SW480 (cell line): ENCODE data around the gene TRIO.

Source experiments
- DNase-seq: peaks from one replicate; pipeline ENCODE4 v3.0.0-alpha.2; 2016; ENCODE audit warnings: low spot score

TRIO gene

DNA sequence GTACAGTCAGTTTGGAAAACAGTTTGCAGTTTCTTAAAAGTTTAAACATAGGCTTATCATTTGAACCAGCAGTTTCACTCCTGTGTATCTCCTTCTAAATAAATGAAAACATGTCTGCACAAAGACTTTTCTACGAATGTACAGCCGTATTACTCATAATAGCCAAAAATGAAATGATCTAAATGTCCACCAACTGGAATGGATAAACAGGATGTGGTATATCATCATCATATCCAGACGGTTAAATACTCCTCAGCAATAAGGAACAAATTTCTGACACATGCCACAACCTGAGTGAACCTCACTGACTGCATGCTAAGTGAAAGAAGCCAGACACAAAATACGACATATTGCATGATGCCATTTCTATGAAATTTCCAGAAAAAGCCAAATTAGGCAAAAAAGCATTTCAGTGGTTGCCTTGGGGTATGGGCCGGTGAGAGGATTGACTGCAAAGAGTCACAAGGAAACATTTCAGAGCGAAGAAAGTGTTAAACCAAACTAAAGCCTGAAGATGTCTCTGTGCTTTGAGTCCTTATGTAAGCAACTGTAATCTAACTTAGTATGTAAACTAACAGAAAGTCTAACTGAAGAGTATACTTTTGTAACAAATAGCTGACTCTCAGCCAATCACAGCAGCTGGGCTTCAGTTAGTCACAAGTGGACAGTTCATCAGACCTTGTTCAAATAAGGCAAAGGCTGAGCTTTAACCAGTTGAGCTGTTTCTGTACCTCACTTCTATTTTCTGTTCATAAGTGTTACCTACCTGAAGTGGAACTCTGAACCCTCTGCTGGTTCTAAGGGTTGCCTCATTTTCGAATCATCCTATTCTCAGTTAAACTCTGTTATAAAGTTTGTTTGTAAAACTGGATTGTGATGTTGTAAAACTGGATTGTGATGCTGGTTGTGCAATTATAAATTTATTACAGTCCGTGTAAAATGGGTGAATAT lies 65.2 kb downstream of the TRIO start:
- DNase-seq: no peak

DNA sequence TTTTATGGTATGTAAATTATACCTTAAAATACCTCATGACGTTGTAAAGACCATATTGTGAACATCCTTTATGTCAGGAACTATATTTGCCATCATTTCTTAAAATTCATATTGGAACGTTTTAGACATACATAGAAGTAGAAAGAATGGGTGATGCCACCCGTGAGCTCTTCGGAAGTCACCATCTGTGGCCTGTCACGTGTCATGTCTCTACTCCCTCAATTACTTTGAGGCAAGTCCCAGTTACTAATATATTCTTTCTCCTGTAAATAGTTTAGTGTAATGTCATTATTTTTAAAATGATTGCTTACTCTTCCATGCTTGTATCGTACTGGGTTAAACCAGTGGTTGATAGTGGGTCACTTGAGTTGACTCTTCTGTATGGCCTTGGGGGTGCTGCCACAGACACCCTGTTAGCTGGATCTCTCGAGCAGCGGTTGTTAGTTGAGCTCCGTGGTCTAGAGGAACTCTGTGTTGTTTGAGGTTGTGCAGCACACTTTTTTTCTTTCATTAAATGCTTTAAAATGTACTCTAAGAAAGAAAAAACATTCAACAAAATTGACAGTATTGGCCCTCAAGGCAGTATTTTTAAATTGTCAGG lies 66.2 kb downstream of the TRIO start:
- DNase-seq: no peak

DNA sequence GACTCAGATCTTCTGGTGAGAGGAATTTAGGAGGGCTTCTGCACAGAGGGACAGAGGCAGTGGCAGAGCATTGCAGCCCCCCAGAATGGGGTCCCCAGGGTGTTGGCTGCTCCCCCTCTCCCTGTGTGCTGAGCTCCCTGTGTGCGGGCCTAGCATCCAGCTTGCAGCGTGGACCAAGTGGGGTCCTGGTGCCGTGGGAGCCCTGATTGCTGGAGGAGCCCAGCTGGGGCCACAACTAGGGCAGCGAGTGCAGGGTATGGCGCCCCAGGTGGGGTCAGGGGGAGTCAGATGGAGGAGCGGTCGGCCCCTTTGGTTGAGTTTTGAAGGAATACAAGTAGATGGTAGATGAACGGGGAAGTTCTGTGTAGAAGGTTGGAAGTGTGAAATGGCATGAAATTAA lies 66.7 kb downstream of the TRIO start:
- DNase-seq: no peak

DNA sequence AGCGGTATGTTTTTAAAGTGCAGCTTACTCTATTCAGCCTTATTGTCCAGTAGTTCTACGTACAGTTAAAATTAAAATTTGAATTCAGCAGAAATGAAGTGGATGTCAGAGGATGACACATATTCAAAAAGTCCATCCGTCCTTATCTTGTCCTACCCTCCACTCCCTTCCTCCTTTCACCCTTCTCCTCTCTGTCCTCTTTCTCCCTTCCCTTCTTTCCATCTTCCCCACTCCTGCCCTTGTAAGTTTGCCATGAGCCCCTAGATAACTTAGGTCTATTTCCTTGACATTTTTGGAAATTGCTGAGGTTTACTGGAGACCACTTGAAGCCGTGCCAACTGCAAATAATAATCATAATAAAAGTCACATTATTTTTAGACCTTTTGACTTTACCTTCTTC lies 67.6 kb downstream of the TRIO start:
- no peak for DNase-seq

DNA sequence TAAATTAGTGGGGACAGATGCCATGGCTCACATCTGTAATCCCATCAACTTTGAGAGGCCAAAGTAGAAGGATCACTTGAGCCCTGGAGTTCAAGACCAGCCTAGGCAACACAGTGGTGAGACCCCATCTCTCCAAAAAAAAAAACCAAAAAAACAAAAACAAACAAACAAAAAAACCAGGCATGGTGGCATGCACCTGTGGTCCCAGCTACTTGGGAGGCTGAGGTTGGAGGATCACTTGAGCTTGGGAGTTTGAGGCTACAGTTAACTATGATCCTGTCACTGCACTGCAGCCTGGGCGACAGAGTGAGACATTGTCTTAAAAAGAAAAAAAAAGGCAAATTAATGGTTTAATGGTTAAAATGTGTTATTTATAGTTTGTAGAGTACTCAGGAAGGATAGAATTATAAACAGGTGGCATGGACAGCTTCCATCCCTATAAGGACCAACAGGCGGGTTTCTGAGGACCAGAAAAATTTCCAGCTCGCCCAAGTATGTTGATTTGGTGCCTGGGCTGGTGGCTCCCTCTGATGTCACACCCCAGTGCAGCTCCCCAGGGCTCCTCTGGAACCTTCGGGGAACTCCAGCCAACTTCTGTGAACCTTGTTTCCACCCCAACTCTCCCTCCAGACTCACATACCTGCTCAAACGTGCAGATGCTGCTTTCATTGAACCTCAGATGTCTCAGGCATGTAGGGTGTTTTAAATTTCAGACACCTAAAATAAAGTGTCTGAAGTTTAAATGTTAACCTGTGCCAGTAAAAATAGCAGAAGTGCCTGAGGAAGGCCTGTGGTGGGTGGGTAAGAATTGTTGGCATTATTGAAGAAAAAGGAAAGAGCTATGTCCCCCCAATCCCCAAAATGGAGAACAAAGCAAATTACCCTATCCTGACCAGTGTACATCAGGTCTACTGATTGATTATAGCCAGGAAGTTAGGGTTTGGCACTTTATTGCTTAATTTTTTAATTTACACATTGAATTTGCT lies 69.0 kb downstream of the TRIO start:
- no peak for DNase-seq

DNA sequence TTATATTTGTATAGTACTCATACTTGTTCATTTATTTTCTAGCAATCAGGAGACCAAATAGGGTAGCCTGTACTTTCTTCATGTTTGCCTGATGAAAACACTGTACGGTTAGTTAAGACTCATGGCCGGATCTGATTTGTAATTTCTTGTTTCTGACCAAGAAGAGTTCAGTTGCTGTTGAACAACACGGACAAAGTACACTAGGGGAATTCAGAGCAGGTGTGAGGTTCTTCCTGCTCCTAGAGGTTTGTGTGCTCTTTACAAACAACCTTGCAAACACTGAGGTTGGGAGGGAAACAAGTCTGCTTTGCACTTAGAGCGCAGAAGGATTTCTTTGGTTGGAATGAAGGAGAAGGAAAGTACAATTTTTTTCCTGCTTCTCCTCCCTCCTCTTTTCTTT lies 69.7 kb downstream of the TRIO start:
- DNase-seq: no peak

DNA sequence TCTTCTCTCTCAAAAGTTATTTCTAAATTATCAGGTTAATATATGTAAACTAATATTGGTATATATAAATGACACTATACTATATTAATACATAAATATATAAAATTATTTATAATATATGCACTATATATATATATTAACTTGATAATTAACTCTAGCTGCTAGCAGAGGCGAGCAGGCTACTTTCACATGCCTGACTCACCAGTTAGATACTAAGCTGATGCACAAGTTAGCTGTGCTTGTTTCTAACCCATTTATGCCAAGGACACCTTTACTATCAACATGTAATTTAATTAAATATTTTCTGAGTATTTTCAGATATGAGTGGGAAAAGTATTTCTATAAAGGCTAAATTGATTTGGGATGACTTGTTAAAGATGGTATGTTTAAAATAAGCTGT lies 70.1 kb downstream of the TRIO start:
- no peak for DNase-seq

DNA sequence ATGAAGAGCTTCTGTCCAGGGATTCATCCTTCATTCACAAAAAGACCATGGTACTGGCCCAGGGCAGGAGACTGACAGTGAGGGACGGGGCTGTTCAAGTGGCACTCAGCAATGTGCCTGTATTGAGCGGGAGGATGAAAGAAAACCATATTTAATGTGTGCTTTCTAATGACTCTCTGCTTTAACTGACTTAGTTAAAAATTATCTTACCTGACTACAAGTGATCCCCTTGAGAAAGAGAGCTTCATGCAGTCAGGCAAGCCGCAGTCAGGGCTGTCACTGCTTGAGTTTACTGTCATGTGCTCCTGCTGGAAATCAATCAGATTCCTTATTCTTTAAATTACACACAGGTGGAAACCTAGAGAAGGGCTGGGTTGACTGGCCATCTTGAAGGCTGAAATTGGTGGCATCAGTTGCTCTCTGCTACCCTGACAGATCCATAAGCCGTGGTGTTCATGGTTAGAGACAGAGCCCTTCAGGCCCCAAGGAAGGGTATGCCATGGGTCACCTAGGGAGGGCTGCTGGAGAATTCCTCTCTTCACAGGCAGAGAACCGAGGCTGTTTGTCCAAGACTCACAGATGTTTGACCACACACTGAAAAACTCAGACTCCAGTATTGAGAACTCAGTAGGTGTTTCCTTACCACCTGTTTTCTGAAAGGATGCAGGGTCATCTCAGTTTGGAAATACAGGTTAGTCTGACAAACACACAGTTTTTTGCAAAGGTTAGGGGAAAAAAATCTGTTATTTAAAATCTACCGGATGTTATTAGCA lies 70.9 kb downstream of the TRIO start:
- DNase-seq: peak; percentile 51

DNA sequence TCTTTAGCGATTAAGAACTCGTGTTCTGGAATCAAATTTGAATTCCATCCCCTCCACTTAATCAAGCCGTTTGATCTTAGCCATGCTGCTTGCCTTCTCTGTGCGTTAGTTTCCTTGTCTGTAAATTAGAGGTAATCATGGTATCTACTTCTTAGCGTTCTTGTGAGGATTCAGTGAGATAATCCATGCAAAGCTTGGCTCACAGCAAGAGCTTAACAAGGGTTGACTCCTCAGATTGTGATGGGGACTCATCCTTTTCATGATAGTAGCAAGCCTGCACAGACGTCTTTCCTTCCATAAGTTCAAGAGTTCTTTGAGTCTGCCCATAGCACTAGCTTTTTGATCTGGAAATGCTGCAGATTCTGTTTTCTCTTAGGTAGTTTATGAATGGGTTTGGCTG lies 72.8 kb downstream of the TRIO start:
- no peak for DNase-seq

DNA sequence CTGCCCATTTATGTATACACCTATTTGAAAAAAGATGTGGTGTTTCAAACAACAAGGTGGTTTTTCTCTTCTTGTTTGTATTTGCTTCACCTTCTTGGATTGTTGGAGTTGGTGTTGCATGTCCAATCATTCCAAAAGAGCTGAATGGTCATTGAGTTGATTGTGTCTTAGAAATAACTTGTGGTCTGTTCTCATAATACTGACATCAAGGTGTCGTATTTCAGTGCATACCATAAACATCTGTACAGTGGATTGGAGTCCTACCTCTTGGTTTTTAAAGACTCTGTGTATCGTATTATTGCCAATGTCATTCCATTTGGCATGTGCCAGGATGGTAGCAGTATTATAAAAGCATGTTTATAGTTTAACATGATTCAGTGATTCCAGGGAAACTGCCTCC lies 73.2 kb downstream of the TRIO start:
- peak; percentile 40 for DNase-seq

DNA sequence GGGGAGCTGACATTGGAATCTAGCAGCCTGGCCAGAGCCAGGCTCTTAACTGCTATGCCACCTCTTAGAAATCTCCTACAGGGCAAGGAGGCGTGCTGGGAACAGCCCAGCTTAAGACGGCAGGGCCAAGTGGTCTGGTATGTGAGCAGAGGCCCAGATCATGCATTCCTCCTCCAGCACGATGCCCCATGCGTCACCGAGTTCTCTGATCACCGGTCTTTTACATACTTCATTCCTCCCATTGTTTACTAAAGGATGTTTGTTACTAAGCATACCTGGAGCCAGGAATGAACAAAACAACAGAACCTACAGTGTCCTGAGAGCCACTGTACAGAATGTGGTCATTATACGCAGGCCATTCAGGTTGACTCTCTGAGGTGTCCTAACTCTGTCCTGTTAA lies 73.8 kb downstream of the TRIO start:
- DNase-seq: no peak

DNA sequence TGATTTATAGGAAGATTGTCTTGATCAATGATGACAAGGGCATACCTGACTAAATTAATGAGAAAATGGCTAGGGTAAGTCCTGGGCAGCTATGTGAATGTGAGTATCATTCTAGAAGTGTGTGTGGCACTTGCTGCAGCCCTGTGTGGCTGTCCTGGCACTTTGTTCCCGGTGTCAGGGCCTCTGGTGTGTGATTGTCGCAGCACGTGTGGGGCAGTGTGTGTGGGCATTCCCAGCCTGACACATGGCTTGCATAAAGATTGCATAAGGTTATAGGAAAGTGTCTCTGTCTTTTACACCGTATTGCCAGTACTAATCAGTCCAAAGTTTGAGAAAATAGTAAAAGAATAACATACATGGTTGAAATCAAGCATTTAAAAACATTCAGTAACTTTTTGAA lies 74.4 kb downstream of the TRIO start:
- no peak for DNase-seq

DNA sequence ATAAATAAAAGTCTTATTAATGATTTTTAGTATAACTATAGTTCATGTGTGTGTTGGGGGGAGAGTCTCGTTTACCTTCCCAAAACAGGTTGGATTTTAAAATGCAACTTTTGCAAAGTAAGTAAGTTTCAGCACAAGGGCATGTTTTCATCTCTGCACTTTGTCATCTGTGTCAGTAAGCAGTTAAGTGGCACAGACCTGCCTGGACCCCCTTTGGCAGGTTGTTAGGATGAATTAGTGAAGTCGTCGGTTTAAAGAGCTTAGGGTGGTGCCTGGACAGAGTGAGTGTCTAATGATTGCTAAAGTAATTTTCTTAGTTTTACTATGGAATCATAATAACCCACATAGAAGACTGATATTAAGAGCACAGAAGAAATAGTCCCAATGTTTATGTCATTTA lies 74.9 kb downstream of the TRIO start:
- DNase-seq: no peak

DNA sequence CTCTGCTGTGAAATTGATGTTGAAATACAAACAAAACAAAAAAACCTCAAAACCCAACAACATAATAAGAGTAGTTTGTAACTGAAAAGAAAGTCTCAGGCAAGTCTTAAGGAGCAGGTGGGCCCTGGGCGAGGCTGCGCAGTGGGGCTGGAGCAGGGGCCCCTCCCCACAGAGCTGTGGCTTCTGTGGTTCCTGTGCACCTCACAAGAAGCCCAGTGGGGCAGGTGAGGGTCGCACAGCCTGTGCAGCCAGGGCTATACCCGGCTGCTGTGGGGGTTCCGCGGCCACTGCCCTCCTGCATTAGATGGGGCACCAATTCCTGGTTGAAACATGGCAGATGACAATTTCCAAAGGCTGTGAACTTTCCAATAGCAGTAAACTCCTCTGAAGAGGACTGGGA lies 75.3 kb downstream of the TRIO start:
- DNase-seq: no peak

DNA sequence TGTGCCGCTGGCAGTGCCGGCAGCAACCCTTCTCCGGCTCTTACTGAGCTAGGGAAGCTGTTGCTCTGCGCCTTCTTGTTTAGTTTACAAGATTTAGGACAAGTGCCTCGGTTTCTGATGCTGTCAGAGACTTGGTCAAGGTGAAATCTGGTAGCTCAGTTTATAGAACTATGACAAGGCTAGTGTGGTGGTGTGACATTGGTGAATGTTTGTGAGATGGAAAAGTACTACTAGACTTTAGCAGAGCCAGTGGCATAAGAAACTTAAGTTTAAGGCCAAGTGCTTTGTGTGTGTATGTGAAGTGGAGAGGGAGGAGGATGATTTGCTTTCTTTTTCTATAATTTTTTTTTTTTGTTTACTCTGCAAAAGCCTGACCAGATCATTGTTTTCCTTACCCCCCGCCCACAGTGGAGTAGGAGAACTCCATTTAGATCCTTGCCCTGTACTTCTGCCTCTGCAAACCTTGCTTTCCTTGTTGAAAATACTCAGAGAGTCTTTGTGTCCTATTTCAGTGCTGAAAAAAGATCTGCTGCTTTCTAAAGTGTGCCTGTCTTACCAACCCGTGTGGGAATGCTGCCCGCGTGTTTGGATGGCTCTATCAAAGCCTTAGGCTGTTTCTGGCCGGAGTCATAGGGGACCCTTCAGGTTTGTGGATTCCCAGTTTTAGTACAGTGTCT lies 75.9 kb downstream of the TRIO start:
- DNase-seq: no peak

DNA sequence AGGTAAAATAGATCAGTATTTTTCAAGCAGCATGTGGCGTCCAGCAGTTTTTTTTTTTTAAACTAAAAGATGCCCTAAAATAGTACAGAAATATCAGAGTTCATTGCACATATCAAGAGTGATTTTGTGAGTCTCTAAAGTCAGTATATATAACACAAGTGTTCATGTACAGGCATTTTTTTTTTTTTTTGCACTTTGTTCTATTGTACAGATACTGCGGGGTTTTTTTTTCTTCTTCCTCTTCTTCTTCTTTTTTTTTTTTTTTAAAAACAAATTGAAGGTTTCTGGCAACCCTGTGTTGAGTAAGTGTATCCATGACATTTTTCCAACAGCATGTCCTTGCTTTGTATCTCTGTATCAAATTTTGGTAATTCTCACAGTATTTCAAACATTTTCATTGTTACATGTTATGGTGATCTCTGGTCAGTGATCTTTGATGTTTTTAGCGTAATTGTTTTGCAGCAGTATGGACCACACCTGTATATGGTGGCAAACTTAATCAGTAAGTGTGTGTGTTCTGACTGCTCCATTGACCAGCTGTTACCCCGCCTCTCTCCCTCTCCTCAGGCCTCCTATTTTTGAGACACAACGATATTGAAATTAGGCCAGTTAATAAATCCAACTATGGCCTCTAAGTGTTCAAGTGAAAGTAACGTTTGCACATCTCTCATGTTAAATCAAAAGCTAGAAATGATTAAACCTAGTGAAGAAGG lies 76.8 kb downstream of the TRIO start:
- no peak for DNase-seq

DNA sequence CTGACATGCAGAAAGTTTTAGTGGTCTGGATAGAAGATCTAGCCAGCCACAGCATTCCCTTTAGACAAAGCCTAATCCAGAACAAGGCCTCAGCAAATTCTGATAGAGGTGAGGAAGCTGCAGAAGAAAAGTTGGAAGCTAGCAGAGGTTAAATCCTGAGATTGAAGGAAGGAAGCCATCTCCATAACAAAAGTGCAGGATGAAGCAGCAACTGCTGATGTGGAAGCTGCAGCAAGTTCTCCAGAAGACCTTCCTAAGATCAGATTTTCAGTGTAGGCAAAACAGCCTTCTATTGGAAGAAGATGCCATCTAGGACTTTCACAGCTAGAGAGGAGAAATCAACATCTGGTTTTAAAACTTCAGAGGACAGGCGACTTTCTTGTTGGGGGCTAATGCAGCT lies 77.5 kb downstream of the TRIO start:
- no peak for DNase-seq

DNA sequence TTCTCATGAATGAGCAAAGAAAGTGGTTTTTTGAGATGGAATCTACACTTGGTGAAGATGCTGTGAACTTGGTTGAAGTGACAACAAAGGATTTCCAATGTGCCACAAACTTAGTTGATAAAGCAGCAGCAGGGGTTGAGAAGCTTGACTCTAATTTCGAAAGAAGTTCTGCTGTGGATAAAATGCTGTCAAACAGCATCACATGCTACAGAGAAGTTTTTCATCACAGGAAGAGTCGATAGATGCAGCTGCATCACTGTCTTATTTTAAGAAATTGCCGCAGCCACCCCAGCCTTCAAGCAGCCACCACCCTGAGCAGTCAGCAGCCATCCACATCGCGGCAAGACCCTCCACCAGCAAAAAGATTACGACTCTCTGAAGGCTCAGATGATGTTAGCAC lies 78.6 kb downstream of the TRIO start:
- no peak for DNase-seq

DNA sequence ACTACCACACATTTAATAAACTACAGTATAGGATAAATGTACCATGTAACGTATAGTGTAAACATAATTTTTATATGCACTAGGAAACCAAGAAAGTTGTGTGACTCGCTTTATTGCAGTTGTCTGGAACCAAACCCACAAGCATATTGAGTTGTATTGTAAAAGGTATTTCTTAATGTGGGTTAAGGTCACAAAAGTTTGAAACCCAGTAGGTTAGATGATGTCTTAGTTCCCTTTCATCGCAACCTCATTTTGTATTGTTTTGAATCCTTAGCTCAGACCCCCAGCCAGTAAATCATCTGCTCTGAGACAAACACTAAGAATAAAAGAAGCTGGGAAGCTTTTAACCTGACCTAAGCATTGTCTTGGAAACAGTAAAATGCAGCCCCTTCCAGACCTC lies 79.1 kb downstream of the TRIO start:
- DNase-seq: no peak

DNA sequence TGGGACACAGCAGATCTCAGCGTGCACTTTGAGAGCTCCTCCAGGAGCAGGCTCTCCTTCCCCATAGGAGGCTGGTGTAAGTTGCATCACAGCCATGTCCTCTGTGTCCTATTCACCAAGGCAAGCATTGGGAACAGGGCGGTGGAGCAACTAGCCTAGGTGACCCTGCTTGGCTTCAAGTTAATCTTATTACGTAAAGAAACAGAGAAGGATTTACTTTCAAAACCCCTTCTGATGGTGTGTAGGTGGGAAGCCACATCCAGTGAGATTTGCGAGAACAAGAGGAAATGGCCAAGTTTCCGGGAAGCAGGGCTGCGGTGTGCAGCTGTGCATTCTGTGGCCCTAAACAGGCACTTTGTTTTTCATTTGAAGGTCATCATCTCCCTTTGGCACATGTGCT lies 80.2 kb downstream of the TRIO start:
- DNase-seq: no peak
